ENCODE results near the gene MAU2. TPM values are rescaled to one million over a fixed set of nuclear protein-coding genes. Genes with fewer than 3 reads are reported as not detected.
"Not testable (repeated sequence)": the region's sequence is repeated elsewhere in the genome, so short reads cannot be mapped to it uniquely, and the experiment has no call there.

MAU2 gene
- polyA plus RNA-seq, 1 donor from 2014 or later, result 48.3 TPM

GRCh38 chr19:19379527-19379926 is 58.9 kb downstream of the MAU2 start:
- no peaks in the 10 kb centered on the region for H3K9me3 ChIP-seq (ENCODE audit: low read length)
- no peaks in the 10 kb centered on the region for H4K20me1 ChIP-seq (ENCODE audit: insufficient read depth)
- no peak overlapping the region for H3K9ac ChIP-seq (ENCODE audit: low read length)
- H3K4me3 ChIP-seq (ENCODE audit: low read length), result no peak overlapping the region
- H3K79me2 ChIP-seq (replicated peaks; ENCODE audit: insufficient read depth, low read length), result no peaks in the 10 kb centered on the region
- TF ChIP-seq EZH2 (IDR thresholded peaks at IDR 0.05; ENCODE audit: borderline replicate concordance, insufficient read depth, low read length, poor library complexity, severe bottlenecking) (no peak), TAF1 (IDR thresholded peaks at IDR 0.05; ENCODE audit: low read depth) (no peak), SMC3 (conservative IDR thresholded peaks at IDR 0.05; ENCODE audit: poor library complexity) (no peak), RAD21 (conservative IDR thresholded peaks at IDR 0.05) (no peak), MXI1 (conservative IDR thresholded peaks at IDR 0.05; ENCODE audit: poor library complexity, severe bottlenecking) (no peak), CTCF (IDR thresholded peaks at IDR 0.05; ENCODE audit: poor library complexity, severe bottlenecking) (no peak), EP300 (conservative IDR thresholded peaks at IDR 0.05; ENCODE audit: poor library complexity, severe bottlenecking) (no peak), REST (IDR thresholded peaks at IDR 0.05; ENCODE audit: borderline replicate concordance) (no peak), POLR2AphosphoS5 (IDR thresholded peaks at IDR 0.05) (no peak)
- H2AFZ ChIP-seq (ENCODE audit: low read depth, low read length), result no peak overlapping the region
- no peak overlapping the region for H3K27ac ChIP-seq (ENCODE audit: low read length)
- no peaks in the 10 kb centered on the region for H3K36me3 ChIP-seq (ENCODE audit: insufficient read depth, low read length)
- no peak overlapping the region for H3K4me2 ChIP-seq (ENCODE audit: low read length)
- H3F3A ChIP-seq (ENCODE audit: insufficient read depth, low read length, poor library complexity, severe bottlenecking), result no peaks in the 10 kb centered on the region
- no peaks in the 10 kb centered on the region for H3K9me2 ChIP-seq (ENCODE audit: insufficient read depth, low read length)
- H3K27me3 ChIP-seq (ENCODE audit: insufficient read depth, low read depth, low read length), result no peaks in the 10 kb centered on the region

GRCh38 chr19:19380316-19380715 is 59.7 kb downstream of the MAU2 start:
- H3K9me3 ChIP-seq (ENCODE audit: low read length); H3F3A ChIP-seq (ENCODE audit: insufficient read depth, low read length, poor library complexity, severe bottlenecking); H4K20me1 ChIP-seq (ENCODE audit: insufficient read depth); H2AFZ ChIP-seq (ENCODE audit: low read depth, low read length); H3K27me3 ChIP-seq (ENCODE audit: insufficient read depth, low read depth, low read length); H3K36me3 ChIP-seq (ENCODE audit: insufficient read depth, low read length); H3K9me2 ChIP-seq (ENCODE audit: insufficient read depth, low read length); H3K4me2 ChIP-seq (ENCODE audit: low read length); H3K79me2 ChIP-seq (replicated peaks; ENCODE audit: insufficient read depth, low read length); H3K27ac ChIP-seq (ENCODE audit: low read length); H3K9ac ChIP-seq (ENCODE audit: low read length); H3K4me3 ChIP-seq (ENCODE audit: low read length): not testable (repeated sequence)
